NT2/D1 (cell line): ENCODE results near the gene OR52B6.

Experiments
- SUZ12 ChIP-seq: IDR thresholded peaks from 2 replicates; pipeline ENCODE4 v1.6.1; 2011; ENCODE audit not compliant: insufficient read length, insufficient read depth; ENCODE audit errors: extremely low read depth
- YY1 ChIP-seq: IDR thresholded peaks from 2 replicates; pipeline ENCODE4 v1.6.1; 2011; ENCODE audit not compliant: insufficient read length, insufficient read depth
- ZNF274 ChIP-seq: IDR thresholded peaks from 2 replicates; pipeline ENCODE4 v1.6.1; 2011; ENCODE audit warnings: mild to moderate bottlenecking, low read depth, low read length

DNA sequence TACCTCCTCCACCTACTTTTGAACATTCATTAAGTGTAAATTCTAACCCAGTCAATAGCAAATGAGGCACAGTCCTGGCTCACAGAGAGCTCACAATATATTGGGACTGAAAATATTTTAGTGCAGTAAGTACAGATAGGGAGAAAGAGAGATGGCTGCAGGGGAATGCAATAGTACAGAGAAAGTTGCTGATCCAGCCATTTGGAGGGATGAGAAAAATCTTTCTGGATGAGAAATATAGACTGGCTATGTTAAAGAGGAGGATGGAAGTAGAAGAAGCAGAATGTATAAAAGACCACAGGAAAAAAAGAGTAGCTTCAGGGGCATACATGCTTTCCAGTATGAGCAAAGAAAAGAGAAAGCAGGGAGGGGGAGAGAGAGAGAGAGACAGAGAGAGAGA is 3.6 kb upstream of the OR52B6 start:
- TF ChIP-seq YY1 (no peak), ZNF274 (no peak), SUZ12 (no peak)
